ENCODE data around the gene PLIN3.

- TF ChIP-seq CTCF (IDR thresholded peaks at IDR 0.05; ENCODE audit: extremely low read depth in 1 of 2, insufficient read depth in 1 of 2, low read depth in 1 of 2, low read length in 2 of 2) (no peak), EZH2 (IDR thresholded peaks at IDR 0.05; ENCODE audit: borderline replicate concordance, low read depth, low read length, severe bottlenecking) (no peak), GATA2 (IDR thresholded peaks at IDR 0.05; ENCODE audit: insufficient read depth, insufficient read length, low read depth, low read length) (no peak), POLR2A (IDR thresholded peaks at IDR 0.05; ENCODE audit: low read depth, low read length) (no peak), MAX (IDR thresholded peaks at IDR 0.05; ENCODE audit: insufficient read depth, insufficient read length) (no peak)
These were observed 23.9 kb downstream of the PLIN3 start for GRCh38 chr19:4843647-4843965.
